Activated CD8-positive, alpha-beta memory T cell treated with anti-CD3 and anti-CD28 coated beads for 48 hours (primary cell): ENCODE data around the gene GBP4.

Experiments
- DNase-seq, 3 experiments: peaks; one replicate each; pipeline ENCODE4 v3.0.0-alpha.2; 2020; ENCODE audit warnings: low read depth in 2 of 3, low spot score in 2 of 3

Gene GBP4

DNA sequence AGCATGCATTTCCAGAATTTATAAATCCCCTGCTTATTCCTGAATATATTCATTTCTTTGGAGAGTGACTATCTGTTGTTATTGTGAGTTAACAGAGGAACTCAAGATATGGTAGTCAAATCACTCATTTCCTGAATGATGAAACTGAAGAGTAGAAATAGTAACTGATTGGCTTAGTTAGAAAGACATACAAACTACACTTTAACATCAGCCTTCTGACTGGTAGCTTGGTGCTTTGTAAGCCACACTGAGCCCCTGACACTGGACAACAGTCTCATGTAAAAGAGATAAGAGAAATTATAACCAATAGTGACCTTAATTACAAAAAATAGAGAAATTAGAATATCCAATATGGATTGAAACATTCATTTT is 27.7 kb downstream of the GBP4 start:
- no peak for DNase-seq

- no peak for DNase-seq
Measured at GRCh38 chr1:89170170-89171066, 28.3 kb downstream of the GBP4 start.

DNA sequence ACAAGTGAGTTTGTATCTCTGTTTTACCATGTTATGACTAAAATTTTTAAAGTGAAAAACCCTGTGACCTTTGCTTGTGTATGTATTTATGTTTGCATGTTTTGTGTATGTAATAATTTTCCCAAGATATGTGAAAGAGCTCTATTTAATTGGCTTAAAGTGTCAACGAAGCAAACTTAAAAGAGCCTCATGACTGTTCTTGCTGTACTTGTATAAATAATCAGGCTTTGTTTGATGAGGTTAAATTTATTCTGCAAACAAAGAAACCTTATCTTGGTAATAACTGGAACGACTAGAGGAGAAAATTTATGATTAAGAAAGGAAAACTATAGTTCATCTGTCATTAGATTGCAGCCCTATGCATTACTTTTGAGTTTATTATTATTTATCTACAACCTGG is 29.6 kb downstream of the GBP4 start:
- no peak for DNase-seq

GRCh38 chr1:89167590-89168230 is 31.0 kb downstream of the GBP4 start:
- no peak for DNase-seq

DNA sequence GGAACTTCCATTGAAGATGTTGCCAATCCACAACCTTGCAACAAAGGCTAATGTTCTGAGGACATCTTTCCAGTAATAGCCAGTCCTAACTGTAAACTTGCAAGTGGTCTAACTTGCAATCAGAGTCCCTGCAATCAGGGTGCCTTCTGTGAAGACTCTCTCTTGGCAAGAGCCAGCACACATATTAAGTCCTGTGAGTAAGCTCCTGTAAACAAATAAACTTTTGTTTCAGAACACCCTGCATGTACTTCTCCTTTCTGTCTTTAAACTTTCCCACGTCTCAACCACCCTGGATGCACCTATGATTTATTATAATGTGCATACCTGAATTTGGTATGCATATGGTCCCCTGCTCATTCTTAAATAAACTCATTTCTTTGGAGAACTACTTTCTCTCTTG is 32.0 kb downstream of the GBP4 start:
- DNase-seq: no peak

DNA sequence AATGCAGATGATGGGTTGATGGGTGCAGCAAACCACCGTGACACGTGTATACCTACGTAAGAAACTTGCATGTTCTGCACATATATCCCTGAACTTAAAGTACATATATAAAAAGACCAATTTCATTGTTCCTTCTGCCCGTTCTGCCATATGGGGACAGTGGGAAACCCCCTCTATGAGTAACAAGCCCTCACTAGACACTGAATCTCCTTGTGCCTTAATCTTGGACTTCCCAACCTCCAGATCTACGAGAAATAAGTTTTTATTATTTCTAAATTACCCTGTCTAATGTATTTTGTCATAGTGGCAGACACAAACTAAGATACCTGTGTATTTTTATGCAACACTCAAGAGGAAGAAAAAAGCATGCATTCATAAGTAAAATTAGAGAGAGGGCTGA is 32.9 kb downstream of the GBP4 start:
- DNase-seq: no peak

DNA sequence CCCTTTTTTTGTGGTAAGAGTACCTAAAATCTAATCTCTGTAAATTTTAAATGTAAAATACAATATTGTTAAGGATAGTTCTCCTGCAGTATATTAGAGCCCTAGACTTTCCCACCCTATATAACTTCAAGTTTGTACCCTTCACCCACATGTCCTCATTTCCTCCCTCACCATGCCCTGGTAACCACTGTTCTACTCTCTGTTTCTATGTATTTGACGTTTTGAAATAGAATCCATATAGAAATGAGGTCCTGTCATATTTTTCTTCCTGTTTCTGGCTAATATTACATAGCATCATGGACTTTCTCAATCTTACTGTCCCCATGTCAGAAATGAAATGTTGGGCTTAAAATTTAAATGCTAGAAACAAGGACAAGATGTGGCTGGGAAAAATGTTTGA is 47.7 kb downstream of the GBP4 start:
- no peak for DNase-seq

DNA sequence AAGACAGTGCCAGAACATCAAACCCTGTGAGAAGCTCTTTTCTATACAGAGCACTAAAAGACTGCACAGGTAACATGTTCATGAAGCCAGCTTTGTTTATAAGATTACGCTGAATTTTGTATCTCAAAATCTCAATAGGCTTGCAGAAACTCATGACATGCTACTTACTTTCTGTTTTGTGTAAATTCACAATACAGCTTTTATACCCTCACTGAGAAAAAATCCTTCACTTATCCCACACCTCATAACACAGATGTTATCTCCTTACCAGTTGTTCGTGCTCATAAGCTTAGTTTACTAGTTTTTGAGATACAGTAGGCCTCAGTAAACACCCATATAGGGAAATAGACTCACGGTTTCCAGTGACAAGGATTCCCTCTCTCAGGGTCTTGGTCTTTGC is 48.8 kb downstream of the GBP4 start:
- no peak for DNase-seq

DNA sequence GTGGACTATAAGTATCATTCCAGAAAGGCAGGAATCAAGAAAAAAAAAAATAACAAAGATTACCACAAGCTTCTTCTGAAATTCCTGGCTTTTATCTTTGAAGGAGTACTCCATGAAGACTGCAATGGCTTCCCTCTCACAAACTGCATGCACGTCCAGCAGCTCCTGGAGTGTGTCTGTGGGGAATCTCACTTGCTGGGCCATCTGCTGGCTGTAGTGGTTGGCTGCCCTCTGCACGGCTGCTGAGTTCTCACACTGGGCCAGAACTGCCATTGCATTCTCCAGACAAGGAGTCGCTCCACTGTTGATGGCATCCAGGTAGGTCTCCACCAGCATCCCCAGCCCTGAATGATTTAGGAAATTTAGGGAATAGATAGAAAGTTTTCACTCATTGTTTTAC is 49.5 kb downstream of the GBP4 start:
- DNase-seq: no peak

GRCh38 chr1:89147678-89148658 is 50.8 kb downstream of the GBP4 start:
- DNase-seq: no peak

- DNase-seq: no peak
Measured at GRCh38 chr1:89146721-89147120, 52.0 kb downstream of the GBP4 start.

- no peak for DNase-seq
Measured at GRCh38 chr1:89143484-89143883, 55.3 kb downstream of the GBP4 start.

DNA sequence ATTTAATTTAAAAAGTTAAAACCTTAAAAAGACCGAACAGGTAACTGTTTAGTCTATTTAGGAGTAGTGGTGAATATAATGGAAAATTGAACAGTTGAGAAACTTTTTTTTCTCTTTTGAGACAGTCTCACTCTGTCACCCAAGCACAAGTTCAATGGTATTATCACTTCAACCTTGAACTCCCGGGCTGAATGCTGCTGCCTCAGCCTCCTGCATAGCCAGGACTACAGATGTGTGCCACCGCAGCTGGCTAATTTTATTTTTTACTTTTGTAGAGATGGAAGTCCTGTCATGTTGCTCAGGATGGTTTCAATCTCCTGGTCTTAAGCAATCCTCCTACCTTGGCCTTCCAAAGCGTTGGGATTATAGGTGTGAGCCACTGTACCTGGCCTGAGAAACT is 56.6 kb downstream of the GBP4 start:
- no peak for DNase-seq

GRCh38 chr1:89133747-89134146 is 65.0 kb downstream of the GBP4 start:
- DNase-seq: no peak
